Lower leg skin (tissue), 3 donors: ENCODE measurements around the gene PNKP.

Experiments
- CTCF ChIP-seq, 3 donors: fragments of 450-650 bp; IDR thresholded peaks; one replicate each; pipeline ENCODE4 v1.5.1; 2016; ENCODE audit warnings: antibody characterized with exemption in 3 of 3, mild to moderate bottlenecking in 3 of 3, moderate library complexity in 2 of 3
- POLR2A ChIP-seq, 2 donors: fragments of 450-650 bp; IDR thresholded peaks; one replicate each; pipeline ENCODE4 v1.6.1; 2016 to 2017; ENCODE audit warnings: antibody characterized with exemption in 2 of 2, mild to moderate bottlenecking in 1 of 2, moderate library complexity in 1 of 2

GRCh38 chr19:49831592-49831991 is 35.8 kb downstream of the PNKP start:
- TF ChIP-seq CTCF (IDR thresholded peaks at IDR 0.05) (no peak), POLR2A (IDR thresholded peaks at IDR 0.05) (no peak)
